Neural progenitor cell (in vitro differentiated cells): ENCODE results near the gene GTF3C2.

Source experiments
- CTCF ChIP-seq: fragments of 200-600 bp; sonication (generic); IDR thresholded peaks from 2 replicates; pipeline ENCODE4 v1.5.1; 2017; ENCODE audit warnings: antibody characterized with exemption, mild to moderate bottlenecking
- EZH2 ChIP-seq: fragments of 200-600 bp; sonication (generic); IDR thresholded peaks from 2 replicates; pipeline ENCODE4 v1.6.1; 2017; ENCODE audit warnings: antibody characterized with exemption, mild to moderate bottlenecking, moderate library complexity
- EZH2phosphoT487 ChIP-seq: fragments of 200-600 bp; sonication (generic); IDR thresholded peaks from 2 replicates; pipeline ENCODE4 v1.6.1; 2017; ENCODE audit warnings: antibody characterized with exemption

GRCh38 chr2:27309651-27310050 is 46.9 kb downstream of the GTF3C2 start:
- no peak for TF ChIP-seq CTCF
- TF ChIP-seq EZH2, result no peak
- TF ChIP-seq EZH2phosphoT487, result no peak
